NCI-H146 treated with DMSO at 0.1 percent for 48 hours (cell line): ENCODE results near the gene UBL4B.
"Not testable (repeated sequence)": the region's sequence is repeated elsewhere in the genome, so short reads cannot be mapped to it uniquely, and the experiment has no call there.

ENCODE experiments used
- DNase-seq: peaks from one replicate; lab custom pipeline; 2025; ENCODE audit not compliant: unreplicated experiment; lab: John Stamatoyannopoulos, UW

Gene UBL4B

GRCh38 chr1:110112143-110112542 is at the start of gene UBL4B:
Gene UBL4B, plus strand, starts transcription at chr1:110112443. Its CDS starts 92 bp downstream, at chr1:110112535.
- DNase-seq = no peak

GRCh38 chr1:110062612-110063011 is 49.6 kb upstream of the UBL4B start:
- no peak for DNase-seq

GRCh38 chr1:110063781-110064180 is 48.5 kb upstream of the UBL4B start:
- no peak for DNase-seq

GRCh38 chr1:110064576-110065337 is 47.5 kb upstream of the UBL4B start:
- no peak for DNase-seq

GRCh38 chr1:110065841-110066240 is 46.4 kb upstream of the UBL4B start:
- DNase-seq = no peak

- no peak for DNase-seq
Observed at GRCh38 chr1:110067479-110067892, 44.8 kb upstream of the UBL4B start.

- no peak for DNase-seq
Observed at GRCh38 chr1:110067893-110068645, 44.2 kb upstream of the UBL4B start.

GRCh38 chr1:110068646-110069403 is 43.4 kb upstream of the UBL4B start:
- DNase-seq = no peak

GRCh38 chr1:110069404-110070281 is 42.6 kb upstream of the UBL4B start:
- DNase-seq = no peak

GRCh38 chr1:110070282-110070669 is 42.0 kb upstream of the UBL4B start:
- DNase-seq = no peak

- peak; percentile 13 for DNase-seq
Observed at GRCh38 chr1:110070671-110071242, 41.5 kb upstream of the UBL4B start, which contains the start of gene ALX3. Gene ALX3, minus strand, starts transcription at chr1:110070672. Its CDS starts 60 bp downstream, at chr1:110070612.

GRCh38 chr1:110074166-110074565 is 38.1 kb upstream of the UBL4B start:
- DNase-seq = no peak

- DNase-seq = no peak
Observed at GRCh38 chr1:110076789-110077500, 35.3 kb upstream of the UBL4B start.

- not testable (repeated sequence) for DNase-seq
Observed at GRCh38 chr1:110079995-110080394, 32.2 kb upstream of the UBL4B start.

GRCh38 chr1:110081061-110081460 is 31.2 kb upstream of the UBL4B start:
- DNase-seq = no peak

- no peak for DNase-seq
Observed at GRCh38 chr1:110082477-110082876, 29.8 kb upstream of the UBL4B start.

GRCh38 chr1:110083061-110083865 is 29.0 kb upstream of the UBL4B start:
- no peak for DNase-seq

GRCh38 chr1:110083866-110084226 is 28.4 kb upstream of the UBL4B start:
- DNase-seq = no peak
